ENCODE measurements around the gene SLC8B1.

The SLC8B1 gene

DNA sequence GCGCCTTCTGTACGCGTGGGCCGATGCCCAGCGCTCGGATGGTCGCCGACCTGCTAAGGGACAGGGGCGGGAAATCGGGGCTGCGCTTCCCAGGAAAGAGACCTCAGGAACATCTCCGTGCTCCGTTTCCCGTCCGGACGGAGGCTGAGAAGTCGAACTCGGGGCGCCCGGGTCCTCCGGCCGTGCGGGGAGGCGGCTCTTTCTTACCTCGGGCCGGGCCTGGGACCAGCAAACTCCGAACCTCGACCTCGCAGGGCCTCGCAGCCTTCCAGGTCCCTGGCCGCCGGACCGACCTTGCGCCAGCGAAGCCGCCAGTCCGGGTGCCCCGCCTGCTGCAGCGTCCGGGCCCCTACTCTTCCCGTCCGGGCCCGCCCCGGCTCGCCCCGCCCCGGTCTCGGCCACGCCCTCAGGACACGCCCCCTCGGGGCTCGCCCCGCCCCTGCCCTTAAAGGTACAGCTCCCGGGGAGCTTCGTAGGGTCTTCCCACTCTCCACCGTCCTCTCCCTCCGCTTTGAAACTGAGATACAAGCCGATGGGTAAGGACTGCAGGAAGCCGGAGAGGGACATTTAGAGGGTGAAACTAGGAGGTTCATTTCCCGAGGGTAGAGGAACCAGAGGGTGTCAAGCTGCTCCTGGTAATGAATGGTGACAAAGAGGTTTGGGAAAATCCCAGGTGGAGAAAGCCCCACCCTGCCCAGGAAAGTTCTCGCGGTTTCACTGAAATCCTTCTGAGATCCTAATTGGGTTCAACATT, at the start of gene SLC8B1:
Gene SLC8B1 (minus strand): TSS at position 324 of the 754 bp plus-strand sequence. CDS start 2,231 bp downstream, outside the sequence.
- H3K4me3 ChIP-seq (ENCODE audit: control insufficient read depth, low read depth, low read length): peak within 1 kb of the TSS; percentile 77

DNA sequence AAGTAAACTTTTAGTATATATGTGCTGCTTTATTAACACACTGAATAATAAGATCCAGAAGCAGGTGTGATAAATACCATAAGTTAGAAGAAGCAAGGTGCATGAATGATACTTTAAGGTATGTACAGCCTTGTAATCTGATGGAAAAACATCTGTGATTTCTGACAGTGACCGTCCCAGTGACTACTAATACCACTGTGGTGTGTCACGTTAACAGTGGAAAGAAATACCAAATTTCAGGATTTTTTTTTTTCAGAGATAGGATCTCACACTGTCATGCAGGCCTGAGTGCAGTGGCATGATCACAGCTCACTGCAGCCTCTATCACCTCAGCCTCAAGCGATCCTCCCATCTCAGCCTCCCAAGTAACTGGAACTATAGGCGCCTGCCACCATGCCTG, 47.3 kb upstream of the SLC8B1 start:
- no peak for DNase-seq (ENCODE audit: low read depth)
- TF ChIP-seq, protein P1, sequence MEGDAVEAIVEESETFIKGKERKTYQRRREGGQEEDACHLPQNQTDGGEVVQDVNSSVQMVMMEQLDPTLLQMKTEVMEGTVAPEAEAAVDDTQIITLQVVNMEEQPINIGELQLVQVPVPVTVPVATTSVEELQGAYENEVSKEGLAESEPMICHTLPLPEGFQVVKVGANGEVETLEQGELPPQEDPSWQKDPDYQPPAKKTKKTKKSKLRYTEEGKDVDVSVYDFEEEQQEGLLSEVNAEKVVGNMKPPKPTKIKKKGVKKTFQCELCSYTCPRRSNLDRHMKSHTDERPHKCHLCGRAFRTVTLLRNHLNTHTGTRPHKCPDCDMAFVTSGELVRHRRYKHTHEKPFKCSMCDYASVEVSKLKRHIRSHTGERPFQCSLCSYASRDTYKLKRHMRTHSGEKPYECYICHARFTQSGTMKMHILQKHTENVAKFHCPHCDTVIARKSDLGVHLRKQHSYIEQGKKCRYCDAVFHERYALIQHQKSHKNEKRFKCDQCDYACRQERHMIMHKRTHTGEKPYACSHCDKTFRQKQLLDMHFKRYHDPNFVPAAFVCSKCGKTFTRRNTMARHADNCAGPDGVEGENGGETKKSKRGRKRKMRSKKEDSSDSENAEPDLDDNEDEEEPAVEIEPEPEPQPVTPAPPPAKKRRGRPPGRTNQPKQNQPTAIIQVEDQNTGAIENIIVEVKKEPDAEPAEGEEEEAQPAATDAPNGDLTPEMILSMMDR (IDR thresholded peaks at IDR 0.05; ENCODE audit: control insufficient read depth, insufficient read depth, low read depth, low read length, missing control alignments): no peak
- H3K4me3 ChIP-seq (ENCODE audit: control insufficient read depth, low read depth, low read length): no peak overlapping the region

More for the DNA sequence above, at the start of gene SLC8B1:
- TF ChIP-seq, protein P1 (IDR thresholded peaks at IDR 0.05; ENCODE audit: control insufficient read depth, insufficient read depth, low read depth, low read length, missing control alignments): no peak
- no peak for DNase-seq (ENCODE audit: low read depth)

- TF ChIP-seq, protein P1 (IDR thresholded peaks at IDR 0.05; ENCODE audit: control insufficient read depth, insufficient read depth, low read depth, low read length, missing control alignments): no peak
- no peak overlapping the region for H3K4me3 ChIP-seq (ENCODE audit: control insufficient read depth, low read depth, low read length)
- DNase-seq (ENCODE audit: low read depth): no peak
These were observed 46.3 kb upstream of the SLC8B1 start for GRCh38 chr12:113381220-113381619.

GRCh38 chr12:113378291-113378690, 43.4 kb upstream of the SLC8B1 start:
- DNase-seq (ENCODE audit: low read depth): no peak
- TF ChIP-seq, protein P1 (IDR thresholded peaks at IDR 0.05; ENCODE audit: control insufficient read depth, insufficient read depth, low read depth, low read length, missing control alignments): no peak
- H3K4me3 ChIP-seq (ENCODE audit: control insufficient read depth, low read depth, low read length): no peak overlapping the region

GRCh38 chr12:113374823-113375428, 40.0 kb upstream of the SLC8B1 start:
- TF ChIP-seq, protein P1 (IDR thresholded peaks at IDR 0.05; ENCODE audit: control insufficient read depth, insufficient read depth, low read depth, low read length, missing control alignments): no peak
- H3K4me3 ChIP-seq (ENCODE audit: control insufficient read depth, low read depth, low read length): no peak overlapping the region
- DNase-seq (ENCODE audit: low read depth): no peak

DNA sequence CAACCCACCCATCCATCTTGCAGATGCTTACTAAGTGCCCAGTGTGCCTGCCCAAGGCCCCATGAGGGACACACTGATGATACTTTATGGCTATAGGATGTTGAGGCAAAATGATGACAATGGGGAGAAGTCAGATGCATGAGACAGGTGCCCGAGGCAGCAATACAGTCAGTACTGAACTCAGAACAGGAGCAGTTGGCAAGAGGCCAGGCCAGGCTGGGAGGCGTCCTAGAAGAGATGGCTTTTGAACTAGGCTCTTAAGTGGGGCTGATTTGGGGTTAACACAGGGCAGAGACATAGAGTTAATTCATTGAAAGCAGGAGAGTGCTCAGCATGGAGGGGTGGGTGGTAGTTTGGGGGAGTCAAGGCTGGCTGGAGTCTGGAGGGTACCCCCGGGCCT, 39.1 kb upstream of the SLC8B1 start:
- TF ChIP-seq, protein P1 (IDR thresholded peaks at IDR 0.05; ENCODE audit: control insufficient read depth, insufficient read depth, low read depth, low read length, missing control alignments): no peak
- no peak overlapping the region for H3K4me3 ChIP-seq (ENCODE audit: control insufficient read depth, low read depth, low read length)
- DNase-seq (ENCODE audit: low read depth): no peak
